Measurements from ENCODE around the gene B4GALNT3.

The B4GALNT3 gene

DNA sequence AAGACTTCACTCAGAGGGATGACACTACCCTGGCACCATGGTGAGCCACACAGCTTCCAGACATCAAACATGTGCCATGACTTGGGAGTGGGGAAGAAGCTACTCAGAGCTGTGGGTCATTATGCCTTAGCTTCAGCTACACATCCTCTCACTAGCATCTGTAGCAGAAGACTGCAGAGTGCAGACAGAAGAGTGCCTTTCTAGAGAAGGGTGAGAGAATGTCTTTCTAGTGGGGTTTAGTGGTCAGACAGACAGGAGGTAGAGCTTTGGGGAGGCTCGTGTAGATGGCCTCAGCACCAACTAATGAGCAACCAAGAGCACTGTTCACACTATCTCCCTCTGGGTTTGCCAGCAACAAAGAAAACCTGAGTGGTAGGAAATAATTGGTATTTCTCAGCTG lies 4.9 kb upstream of the B4GALNT3 start:
- DNase-seq (ENCODE audit: low read depth in 1 of 2, low spot score in 1 of 2): no peak
- TF ChIP-seq POLR2AphosphoS5 (IDR thresholded peaks at IDR 0.05; ENCODE audit: low read depth) (no peak), GABPA (IDR thresholded peaks at IDR 0.05; ENCODE audit: low read depth) (no peak), SPI1 (IDR thresholded peaks at IDR 0.05; ENCODE audit: borderline replicate concordance, low read depth) (no peak)
- TF ChIP-seq, protein P1, sequence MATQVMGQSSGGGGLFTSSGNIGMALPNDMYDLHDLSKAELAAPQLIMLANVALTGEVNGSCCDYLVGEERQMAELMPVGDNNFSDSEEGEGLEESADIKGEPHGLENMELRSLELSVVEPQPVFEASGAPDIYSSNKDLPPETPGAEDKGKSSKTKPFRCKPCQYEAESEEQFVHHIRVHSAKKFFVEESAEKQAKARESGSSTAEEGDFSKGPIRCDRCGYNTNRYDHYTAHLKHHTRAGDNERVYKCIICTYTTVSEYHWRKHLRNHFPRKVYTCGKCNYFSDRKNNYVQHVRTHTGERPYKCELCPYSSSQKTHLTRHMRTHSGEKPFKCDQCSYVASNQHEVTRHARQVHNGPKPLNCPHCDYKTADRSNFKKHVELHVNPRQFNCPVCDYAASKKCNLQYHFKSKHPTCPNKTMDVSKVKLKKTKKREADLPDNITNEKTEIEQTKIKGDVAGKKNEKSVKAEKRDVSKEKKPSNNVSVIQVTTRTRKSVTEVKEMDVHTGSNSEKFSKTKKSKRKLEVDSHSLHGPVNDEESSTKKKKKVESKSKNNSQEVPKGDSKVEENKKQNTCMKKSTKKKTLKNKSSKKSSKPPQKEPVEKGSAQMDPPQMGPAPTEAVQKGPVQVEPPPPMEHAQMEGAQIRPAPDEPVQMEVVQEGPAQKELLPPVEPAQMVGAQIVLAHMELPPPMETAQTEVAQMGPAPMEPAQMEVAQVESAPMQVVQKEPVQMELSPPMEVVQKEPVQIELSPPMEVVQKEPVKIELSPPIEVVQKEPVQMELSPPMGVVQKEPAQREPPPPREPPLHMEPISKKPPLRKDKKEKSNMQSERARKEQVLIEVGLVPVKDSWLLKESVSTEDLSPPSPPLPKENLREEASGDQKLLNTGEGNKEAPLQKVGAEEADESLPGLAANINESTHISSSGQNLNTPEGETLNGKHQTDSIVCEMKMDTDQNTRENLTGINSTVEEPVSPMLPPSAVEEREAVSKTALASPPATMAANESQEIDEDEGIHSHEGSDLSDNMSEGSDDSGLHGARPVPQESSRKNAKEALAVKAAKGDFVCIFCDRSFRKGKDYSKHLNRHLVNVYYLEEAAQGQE (IDR thresholded peaks at IDR 0.05; ENCODE audit: insufficient replicate concordance, low read depth): no peak
- TF ChIP-seq, protein P2, sequence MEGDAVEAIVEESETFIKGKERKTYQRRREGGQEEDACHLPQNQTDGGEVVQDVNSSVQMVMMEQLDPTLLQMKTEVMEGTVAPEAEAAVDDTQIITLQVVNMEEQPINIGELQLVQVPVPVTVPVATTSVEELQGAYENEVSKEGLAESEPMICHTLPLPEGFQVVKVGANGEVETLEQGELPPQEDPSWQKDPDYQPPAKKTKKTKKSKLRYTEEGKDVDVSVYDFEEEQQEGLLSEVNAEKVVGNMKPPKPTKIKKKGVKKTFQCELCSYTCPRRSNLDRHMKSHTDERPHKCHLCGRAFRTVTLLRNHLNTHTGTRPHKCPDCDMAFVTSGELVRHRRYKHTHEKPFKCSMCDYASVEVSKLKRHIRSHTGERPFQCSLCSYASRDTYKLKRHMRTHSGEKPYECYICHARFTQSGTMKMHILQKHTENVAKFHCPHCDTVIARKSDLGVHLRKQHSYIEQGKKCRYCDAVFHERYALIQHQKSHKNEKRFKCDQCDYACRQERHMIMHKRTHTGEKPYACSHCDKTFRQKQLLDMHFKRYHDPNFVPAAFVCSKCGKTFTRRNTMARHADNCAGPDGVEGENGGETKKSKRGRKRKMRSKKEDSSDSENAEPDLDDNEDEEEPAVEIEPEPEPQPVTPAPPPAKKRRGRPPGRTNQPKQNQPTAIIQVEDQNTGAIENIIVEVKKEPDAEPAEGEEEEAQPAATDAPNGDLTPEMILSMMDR (IDR thresholded peaks at IDR 0.05; ENCODE audit: insufficient read depth, low read length): no peak
- H3K27me3 ChIP-seq (ENCODE audit: insufficient read depth, poor library complexity, severe bottlenecking): peaks cover 15% of the 10 kb centered on the region
- H3K27ac ChIP-seq (replicated peaks): no peak overlapping the region
- no peak overlapping the region for H3K4me3 ChIP-seq (replicated peaks; ENCODE audit: insufficient read depth, low read length)

DNA sequence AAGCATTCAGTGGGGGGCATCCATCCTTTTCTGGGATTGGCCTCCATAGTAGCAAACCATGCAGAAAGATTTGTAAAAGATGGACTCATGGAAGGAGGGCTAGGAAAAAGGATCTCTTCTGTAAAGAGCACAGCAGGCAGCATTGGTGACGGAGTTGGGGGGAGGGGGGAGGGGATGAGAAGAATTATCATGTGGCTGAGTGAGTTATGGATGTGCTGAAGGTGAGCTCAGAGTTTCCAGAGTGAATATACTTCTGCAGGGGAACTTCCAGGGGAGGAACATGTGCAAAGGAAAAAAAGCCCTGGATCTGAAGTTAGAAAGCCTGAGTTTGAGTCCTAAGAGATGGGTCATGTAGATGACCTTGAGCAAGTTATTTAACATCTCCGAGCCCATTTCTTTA lies 3.9 kb upstream of the B4GALNT3 start:
- Histone ChIP-seq H3K4me3 (replicated peaks; ENCODE audit: insufficient read depth, low read length) (no peak overlapping the region), H3K27me3 (ENCODE audit: insufficient read depth, poor library complexity, severe bottlenecking) (peaks cover 21% of the 10 kb centered on the region), H3K27ac (replicated peaks) (no peak overlapping the region)
- TF ChIP-seq, protein P2 (IDR thresholded peaks at IDR 0.05; ENCODE audit: insufficient read depth, low read length): no peak
- TF ChIP-seq GABPA (IDR thresholded peaks at IDR 0.05; ENCODE audit: low read depth) (no peak), POLR2AphosphoS5 (IDR thresholded peaks at IDR 0.05; ENCODE audit: low read depth) (no peak), SPI1 (IDR thresholded peaks at IDR 0.05; ENCODE audit: borderline replicate concordance, low read depth) (no peak)
- TF ChIP-seq, protein P1 (IDR thresholded peaks at IDR 0.05; ENCODE audit: insufficient replicate concordance, low read depth): no peak
- no peak for DNase-seq (ENCODE audit: low read depth in 1 of 2, low spot score in 1 of 2)

DNA sequence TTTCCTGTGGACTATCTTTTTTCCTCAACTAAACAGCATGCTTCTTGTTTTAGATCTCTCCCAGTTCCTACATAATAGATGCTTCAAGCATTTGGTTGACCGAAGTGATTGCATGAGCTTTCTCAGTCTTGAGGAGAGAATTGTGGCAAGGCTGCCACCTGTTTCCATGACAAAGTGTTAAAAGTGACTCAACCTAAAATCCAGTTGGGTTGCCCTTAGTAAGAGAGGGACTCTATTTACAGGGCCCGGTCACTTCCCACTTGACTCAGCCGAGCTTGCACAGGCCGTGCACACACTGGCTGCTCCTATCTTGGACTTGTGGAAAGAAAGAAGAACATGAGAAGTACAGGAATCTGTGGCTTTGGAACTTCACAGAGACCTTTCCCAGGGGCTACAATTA lies 2.1 kb upstream of the B4GALNT3 start:
- H3K27ac ChIP-seq (replicated peaks): no peak overlapping the region
- no peak for DNase-seq (ENCODE audit: low read depth in 1 of 2, low spot score in 1 of 2)
- H3K4me3 ChIP-seq (replicated peaks; ENCODE audit: insufficient read depth, low read length): no peak overlapping the region
- TF ChIP-seq, protein P1 (IDR thresholded peaks at IDR 0.05; ENCODE audit: insufficient replicate concordance, low read depth): no peak
- TF ChIP-seq GABPA (IDR thresholded peaks at IDR 0.05; ENCODE audit: low read depth) (no peak), POLR2AphosphoS5 (IDR thresholded peaks at IDR 0.05; ENCODE audit: low read depth) (no peak), SPI1 (IDR thresholded peaks at IDR 0.05; ENCODE audit: borderline replicate concordance, low read depth) (no peak)
- TF ChIP-seq, protein P2 (IDR thresholded peaks at IDR 0.05; ENCODE audit: insufficient read depth, low read length): no peak
- peaks cover 33% of the 10 kb centered on the region for H3K27me3 ChIP-seq (ENCODE audit: insufficient read depth, poor library complexity, severe bottlenecking)
